Thyroid gland (tissue), 4 donors: ENCODE results near the gene GRHL1. TPM values are rescaled to one million over a fixed set of nuclear protein-coding genes. Genes with fewer than 3 reads are reported as not detected.

Source experiments
- DNase-seq, 2 donors: peaks; one replicate each; pipeline ENCODE4 v3.0.0-alpha.2; 2019
- H3K27ac ChIP-seq, 3 donors: fragments of 200-600 bp; sonication (generic); 1 replicate in 2 of 3; 2 replicates in 1 of 3; pipeline ENCODE4 v1.5.1; 2016 to 2019; ENCODE audit warnings: mild to moderate bottlenecking in 1 of 3, moderate library complexity in 1 of 3
- H3K27me3 ChIP-seq: fragments of 200-600 bp; sonication (generic); one replicate; pipeline ENCODE4 v1.5.1; 2019
- H3K36me3 ChIP-seq, 2 donors: fragments of 200-600 bp; sonication (generic); one replicate each; pipeline ENCODE4 v1.5.1; 2016 to 2019
- H3K4me1 ChIP-seq, 2 donors: fragments of 200-600 bp; sonication (generic); one replicate each; pipeline ENCODE4 v1.5.1; 2017 to 2019
- H3K4me3 ChIP-seq, 3 donors: fragments of 200-600 bp; sonication (generic); replicated peaks in 1 of 3; 1 replicate in 2 of 3; 2 replicates in 1 of 3; pipeline ENCODE4 v1.5.1; 2016; ENCODE audit warnings: mild to moderate bottlenecking in 1 of 3
- H3K9me3 ChIP-seq: fragments of 200-600 bp; sonication (generic); one replicate; pipeline ENCODE4 v1.5.1; 2017
- CTCF ChIP-seq, 6 experiments: fragments of 200-600 bp in 3 of 6; fragments of 450-650 bp in 3 of 6; sonication (generic) in 3 of 6; IDR thresholded peaks; one replicate each; pipeline ENCODE4 v1.5.1; 2016 to 2019; ENCODE audit warnings: antibody characterized with exemption in 6 of 6, mild to moderate bottlenecking in 2 of 6, inconsistent platforms in 1 of 6, moderate library complexity in 1 of 6
- POLR2A ChIP-seq, 2 donors: fragments of 450-650 bp; IDR thresholded peaks; one replicate each; pipeline ENCODE4 v1.6.1; 2017; ENCODE audit warnings: antibody characterized with exemption in 2 of 2, mild to moderate bottlenecking in 2 of 2, moderate library complexity in 1 of 2
- WGBS, 2 donors: methylation state at CpG; one replicate each; pipeline ENCODE4 v1.1.5; 2017; 5-methylcytosine and 5-hydroxymethylcytosine counted together
- intact Hi-C: fragments of 100-400 bp; cut with DNase I; formaldehyde crosslinking; loops from one replicate; pipeline ENCODE4 v1.15.1; 2023
- total RNA-seq, 4 donors: library from RNA; depleted of rRNA; stranded (reverse); fragments of >200 nt; gene quantifications; one replicate each; pipeline ENCODE4 v1.2.3, GENCODE V29; 2016

The GRHL1 gene
- total RNA-seq, 4 donors from 2014 or later, result 6.2 to 12.1 (median 8.2) TPM

- H3K4me1 ChIP-seq, result peaks cover 14 to 44% of the 10 kb centered on the region in 2 donors
- H3K9me3 ChIP-seq, result no peaks in the 10 kb centered on the region
- peak overlapping the region in 2 of 3 donors; percentile 18 to 51 for H3K27ac ChIP-seq
- H3K36me3 ChIP-seq, result no peaks in the 10 kb centered on the region
- WGBS, 2 donors, result 83 to 94% methylated on average over 6 of the region's 6 CpGs
- TF ChIP-seq CTCF (IDR thresholded peaks at IDR 0.05), result no peak
- TF ChIP-seq POLR2A (IDR thresholded peaks at IDR 0.05), result no peak
- DNase-seq, result no peak
- H3K27me3 ChIP-seq, result no peaks in the 10 kb centered on the region
- intact Hi-C loops, result no loop called here
- no peak overlapping the region for H3K4me3 ChIP-seq
Measured at GRCh38 chr2:9971890-9972289, 20.4 kb downstream of the GRHL1 start.

- TF ChIP-seq CTCF (IDR thresholded peaks at IDR 0.05) (no peak), POLR2A (IDR thresholded peaks at IDR 0.05) (no peak)
- Histone ChIP-seq H3K27ac (peak overlapping the region in 2 of 3 donors; percentile 44 to 51), H3K4me3 (no peak overlapping the region), H3K4me1 (peaks cover 14 to 44% of the 10 kb centered on the region in 2 donors), H3K9me3 (no peaks in the 10 kb centered on the region), H3K27me3 (no peaks in the 10 kb centered on the region), H3K36me3 (no peaks in the 10 kb centered on the region)
- intact Hi-C loops, result no loop called here
- WGBS, 2 donors, result 49 to 55% methylated on average over 13 of the region's 13 CpGs
- peak; percentile 60 to 61 for DNase-seq
Measured at GRCh38 chr2:9972621-9973479, 21.4 kb downstream of the GRHL1 start.

- no peak for DNase-seq
- Histone ChIP-seq H3K9me3 (no peaks in the 10 kb centered on the region), H3K4me1 (peaks cover 12 to 44% of the 10 kb centered on the region in 2 donors), H3K27me3 (no peaks in the 10 kb centered on the region), H3K4me3 (no peak overlapping the region), H3K36me3 (no peaks in the 10 kb centered on the region), H3K27ac (peak overlapping the region in 1 of 3 donors; percentile 44)
- no peak for TF ChIP-seq CTCF (IDR thresholded peaks at IDR 0.05)
- intact Hi-C loops, result no loop called here
- WGBS, 2 donors, result 83 to 90% methylated on average over 6 of the region's 6 CpGs
Measured at GRCh38 chr2:9973690-9974089, 22.2 kb downstream of the GRHL1 start.

DNA sequence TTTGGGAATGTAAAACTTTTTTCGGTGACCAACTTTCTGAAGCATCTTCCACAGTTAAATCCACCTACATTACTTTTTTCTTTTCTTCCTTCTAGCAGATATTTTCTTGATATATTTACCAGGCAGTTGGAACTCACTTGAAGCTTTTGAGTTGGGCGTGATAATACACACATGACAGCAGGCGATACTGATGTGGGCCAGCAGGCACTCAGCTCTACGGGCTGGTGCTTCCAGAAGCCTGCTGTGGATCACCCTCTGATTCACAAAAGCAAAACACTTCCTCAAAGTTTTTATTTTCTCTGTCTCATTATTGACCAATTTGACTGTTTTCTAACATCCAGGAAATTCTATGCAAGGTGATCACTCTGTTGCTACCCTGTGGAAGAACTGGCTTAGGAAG lies 22.9 kb downstream of the GRHL1 start:
- peaks cover 6 to 39% of the 10 kb centered on the region in 2 donors for H3K4me1 ChIP-seq
- 70 to 72% methylated on average over 4 of the region's 4 CpGs for WGBS, 2 donors
- peak; percentile 55 to 59 for DNase-seq
- no peak overlapping the region for H3K4me3 ChIP-seq
- no peaks in the 10 kb centered on the region for H3K36me3 ChIP-seq
- peak overlapping the region in 2 of 3 donors; percentile 8 to 47 for H3K27ac ChIP-seq
- intact Hi-C loops, result no loop called here
- H3K9me3 ChIP-seq, result no peaks in the 10 kb centered on the region
- no peaks in the 10 kb centered on the region for H3K27me3 ChIP-seq
- TF ChIP-seq POLR2A (IDR thresholded peaks at IDR 0.05), result no peak

GRCh38 chr2:9975328-9975727 lies 23.8 kb downstream of the GRHL1 start:
- WGBS, 2 donors, result 89 to 91% methylated on average over 10 of the region's 10 CpGs
- no peak for DNase-seq
- H3K27ac ChIP-seq, result peak overlapping the region in 1 of 3 donors; percentile 47
- no peak overlapping the region for H3K4me3 ChIP-seq
- TF ChIP-seq CTCF (IDR thresholded peaks at IDR 0.05) (no peak), POLR2A (IDR thresholded peaks at IDR 0.05) (no peak)
- intact Hi-C loops, result no loop called here
- no peaks in the 10 kb centered on the region for H3K9me3 ChIP-seq
- H3K36me3 ChIP-seq, result no peaks in the 10 kb centered on the region
- no peaks in the 10 kb centered on the region for H3K27me3 ChIP-seq
- peaks cover 6 to 44% of the 10 kb centered on the region in 2 donors for H3K4me1 ChIP-seq
